ENCODE data around the gene CEP43. TPM values are rescaled to one million over a fixed set of nuclear protein-coding genes. Genes with fewer than 3 reads are reported as not detected.

The CEP43 gene
- total RNA-seq, 4 donors from 2014 or later, result 13.0 to 18.6 (median 13.3) TPM

DNA sequence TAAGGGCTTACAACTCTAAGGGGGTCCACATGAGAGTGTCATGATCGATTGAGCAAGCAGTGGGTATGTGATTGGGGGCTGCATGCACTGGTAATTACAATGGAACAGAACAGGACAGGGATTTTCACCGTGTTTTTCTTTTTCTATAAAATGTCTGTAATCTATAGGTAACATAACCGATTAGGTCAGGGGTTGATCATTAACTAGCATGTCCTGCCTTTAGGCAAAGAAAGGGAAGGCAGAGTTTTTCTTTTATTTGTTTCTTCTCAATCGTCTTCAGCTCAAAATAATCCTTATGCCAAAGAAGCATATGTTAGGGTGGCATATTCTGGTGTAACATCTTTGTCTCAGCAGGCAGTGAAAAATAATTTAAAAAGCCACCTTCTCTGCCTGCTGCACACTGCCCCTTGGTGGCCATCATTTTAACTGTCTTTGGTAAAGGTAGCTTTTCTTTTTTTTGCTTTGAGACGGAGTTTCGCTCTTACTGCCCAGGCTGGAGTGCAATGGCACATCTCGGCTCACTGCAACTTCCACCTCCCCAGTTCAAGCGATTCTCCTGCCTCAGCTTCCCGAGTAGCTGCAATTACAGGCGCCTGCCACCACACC, 9.7 kb upstream of the CEP43 start:
- H3K36me3 ChIP-seq, result no peaks in the 10 kb centered on the region
- TF ChIP-seq POLR2A (IDR thresholded peaks at IDR 0.05), result no peak
- TF ChIP-seq, protein P1, sequence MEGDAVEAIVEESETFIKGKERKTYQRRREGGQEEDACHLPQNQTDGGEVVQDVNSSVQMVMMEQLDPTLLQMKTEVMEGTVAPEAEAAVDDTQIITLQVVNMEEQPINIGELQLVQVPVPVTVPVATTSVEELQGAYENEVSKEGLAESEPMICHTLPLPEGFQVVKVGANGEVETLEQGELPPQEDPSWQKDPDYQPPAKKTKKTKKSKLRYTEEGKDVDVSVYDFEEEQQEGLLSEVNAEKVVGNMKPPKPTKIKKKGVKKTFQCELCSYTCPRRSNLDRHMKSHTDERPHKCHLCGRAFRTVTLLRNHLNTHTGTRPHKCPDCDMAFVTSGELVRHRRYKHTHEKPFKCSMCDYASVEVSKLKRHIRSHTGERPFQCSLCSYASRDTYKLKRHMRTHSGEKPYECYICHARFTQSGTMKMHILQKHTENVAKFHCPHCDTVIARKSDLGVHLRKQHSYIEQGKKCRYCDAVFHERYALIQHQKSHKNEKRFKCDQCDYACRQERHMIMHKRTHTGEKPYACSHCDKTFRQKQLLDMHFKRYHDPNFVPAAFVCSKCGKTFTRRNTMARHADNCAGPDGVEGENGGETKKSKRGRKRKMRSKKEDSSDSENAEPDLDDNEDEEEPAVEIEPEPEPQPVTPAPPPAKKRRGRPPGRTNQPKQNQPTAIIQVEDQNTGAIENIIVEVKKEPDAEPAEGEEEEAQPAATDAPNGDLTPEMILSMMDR (IDR thresholded peaks at IDR 0.05), result peak in 3 of 6 experiments; percentile 11 to 54 (median 31)
- 60 to 65% methylated on average over 9 to 10 of the region's 10 CpGs for WGBS, 2 donors
- H3K9me3 ChIP-seq, result no peaks in the 10 kb centered on the region
- H3K27ac ChIP-seq, result no peak overlapping the region
- no peaks in the 10 kb centered on the region for H3K27me3 ChIP-seq
- intact Hi-C loops (cut with DNase I), result loop anchor here (10.0 kb wide), 1 partner anchor 215 kb away; no protein-coding TSS in a partner anchor
- no peak overlapping the region for H3K4me3 ChIP-seq
- no peak for DNase-seq
- no peaks in the 10 kb centered on the region for H3K4me1 ChIP-seq

DNA sequence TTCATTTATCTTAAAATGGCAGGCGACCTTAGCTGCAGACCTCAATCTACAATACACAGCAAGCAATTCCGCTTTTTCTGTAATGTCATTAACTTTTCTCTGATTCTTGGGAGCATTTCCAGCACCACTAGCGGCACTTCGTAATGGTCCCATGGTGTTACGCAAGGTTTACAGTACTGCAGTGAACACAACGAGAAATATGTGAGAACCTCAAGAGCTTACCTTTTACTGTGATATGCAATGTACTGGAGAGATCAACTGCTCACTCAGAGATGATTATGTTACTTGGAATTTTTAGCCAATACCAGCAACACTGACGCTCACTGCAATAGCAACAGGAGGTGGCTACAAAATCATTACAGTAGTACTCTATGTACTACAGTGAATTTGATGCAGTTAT, 2.8 kb upstream of the CEP43 start:
- Histone ChIP-seq H3K4me1 (peaks cover 0 to 30% (median 16%) of the 10 kb centered on the region in 3 donors), H3K4me3 (no peak overlapping the region), H3K27ac (no peak overlapping the region), H3K9me3 (no peaks in the 10 kb centered on the region), H3K27me3 (no peaks in the 10 kb centered on the region), H3K36me3 (no peaks in the 10 kb centered on the region)
- intact Hi-C loops (cut with DNase I), result loop anchor here (10.0 kb wide), 1 partner anchor 222 kb away; no protein-coding TSS in a partner anchor
- DNase-seq, result no peak
- TF ChIP-seq, protein P1 (IDR thresholded peaks at IDR 0.05), result no peak
- TF ChIP-seq POLR2A (IDR thresholded peaks at IDR 0.05), result no peak
- WGBS, 2 donors, result 86 to 92% methylated on average over 7 of the region's 7 CpGs

DNA sequence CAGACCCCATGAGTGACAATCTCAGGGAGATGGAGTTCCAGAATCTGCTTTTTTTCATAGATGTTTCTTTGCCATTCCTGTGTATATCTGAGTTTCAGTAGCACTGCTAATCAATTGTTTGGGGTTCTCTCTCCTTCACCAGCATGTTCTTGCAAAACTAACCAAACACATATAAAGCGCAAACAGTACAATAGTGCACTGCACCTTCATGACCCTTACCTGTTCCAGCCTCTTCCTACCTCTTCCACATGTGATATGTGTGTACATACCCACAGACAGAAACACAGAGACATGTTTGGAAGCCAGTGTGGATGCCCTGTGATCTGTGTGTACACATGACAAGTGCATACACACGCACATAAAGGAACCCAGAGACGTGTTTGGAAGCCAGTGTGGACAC, 1.8 kb upstream of the CEP43 start:
- no peaks in the 10 kb centered on the region for H3K36me3 ChIP-seq
- intact Hi-C loops (cut with DNase I), result loop anchor here (10.0 kb wide), 1 partner anchor 223 kb away; no protein-coding TSS in a partner anchor
- H3K4me1 ChIP-seq, result peaks cover 0 to 33% (median 16%) of the 10 kb centered on the region in 3 donors
- 43 to 83% methylated on average over 3 of the region's 3 CpGs for WGBS, 2 donors
- TF ChIP-seq, protein P1 (IDR thresholded peaks at IDR 0.05), result no peak
- no peak for TF ChIP-seq POLR2A (IDR thresholded peaks at IDR 0.05)
- H3K27me3 ChIP-seq, result no peaks in the 10 kb centered on the region
- DNase-seq, result no peak
- H3K9me3 ChIP-seq, result no peaks in the 10 kb centered on the region
- peak overlapping the region in 1 of 4 donors; percentile 99 for H3K4me3 ChIP-seq
- no peak overlapping the region for H3K27ac ChIP-seq

DNA sequence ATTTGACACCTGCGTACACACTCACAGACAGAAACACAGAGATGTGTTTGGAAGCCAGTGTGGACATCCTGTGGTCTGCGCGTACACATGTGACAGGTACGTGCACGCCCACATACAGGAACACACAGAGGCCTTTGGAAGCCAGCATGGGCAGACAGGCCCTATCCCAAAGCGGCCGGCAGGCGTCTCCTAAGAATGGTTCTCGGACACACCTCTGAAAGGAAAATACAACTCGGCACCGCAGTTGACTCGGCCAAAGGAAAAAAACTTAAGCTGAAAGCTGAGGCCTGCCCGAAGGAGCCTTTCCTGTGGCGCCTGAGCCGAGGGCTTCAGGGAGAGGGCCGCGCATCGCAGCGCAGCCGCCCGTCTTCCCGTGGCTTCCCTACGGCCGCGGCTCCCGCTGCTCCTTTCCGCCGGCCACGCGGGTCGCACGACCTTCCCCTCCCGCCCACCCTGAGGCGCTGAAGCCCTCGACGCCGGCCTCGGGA, 1.4 kb upstream of the CEP43 start:
- peaks cover 0 to 33% (median 16%) of the 10 kb centered on the region in 3 donors for H3K4me1 ChIP-seq
- H3K36me3 ChIP-seq, result no peaks in the 10 kb centered on the region
- TF ChIP-seq, protein P1 (IDR thresholded peaks at IDR 0.05), result peak in 5 of 6 experiments; percentile 17 to 63 (median 40)
- no peak for TF ChIP-seq POLR2A (IDR thresholded peaks at IDR 0.05)
- H3K27me3 ChIP-seq, result no peaks in the 10 kb centered on the region
- 3 to 13% methylated on average over 10 to 16 of the region's 38 CpGs for WGBS, 2 donors
- H3K9me3 ChIP-seq, result no peaks in the 10 kb centered on the region
- DNase-seq, result peak; percentile 3
- intact Hi-C loops (cut with DNase I), result loop anchor here (10.0 kb wide), 1 partner anchor 223 kb away; no protein-coding TSS in a partner anchor
- peak overlapping the region; percentile 90 to 99 (median 96) for H3K4me3 ChIP-seq
- H3K27ac ChIP-seq, result peak overlapping the region; percentile 71 to 86 (median 82)

Measured in esophagus squamous epithelium (tissue), 5 donors.